Measurements from ENCODE around the gene DCAF8L2. TPM values are rescaled to one million over a fixed set of nuclear protein-coding genes. Genes with fewer than 3 reads are reported as not detected.

The DCAF8L2 gene
- total RNA-seq, 3 donors from 2014 or later = not detected

- Histone ChIP-seq H3K36me3 (no peaks in the 10 kb centered on the region), H3K4me1 (no peaks in the 10 kb centered on the region), H3K4me3 (no peak overlapping the region), H3K27me3 (no peaks in the 10 kb centered on the region), H3K9me3 (no peaks in the 10 kb centered on the region), H3K27ac (no peak overlapping the region)
- intact Hi-C loops (cut with DNase I; ENCODE audit: low total_unique reads) = no loop called here
- no peak for DNase-seq (ENCODE audit: low spot score in 2 of 2)
- TF ChIP-seq POLR2A (IDR thresholded peaks at IDR 0.05) = no peak
- TF ChIP-seq POLR2AphosphoS5 (IDR thresholded peaks at IDR 0.05) = no peak
- TF ChIP-seq CTCF (IDR thresholded peaks at IDR 0.05) = no peak
Measured at GRCh38 chrX:27565992-27566391, 24.2 kb upstream of the DCAF8L2 start.

- H3K4me3 ChIP-seq = no peak overlapping the region
- intact Hi-C loops (cut with DNase I; ENCODE audit: low total_unique reads) = no loop called here
- H3K27me3 ChIP-seq = peaks cover 0 to 6% of the 10 kb centered on the region in 2 donors
- no peak for TF ChIP-seq POLR2A (IDR thresholded peaks at IDR 0.05)
- no peak for TF ChIP-seq CTCF (IDR thresholded peaks at IDR 0.05)
- no peak for TF ChIP-seq POLR2AphosphoS5 (IDR thresholded peaks at IDR 0.05)
- no peaks in the 10 kb centered on the region for H3K4me1 ChIP-seq
- no peaks in the 10 kb centered on the region for H3K36me3 ChIP-seq
- H3K27ac ChIP-seq = no peak overlapping the region
- no peaks in the 10 kb centered on the region for H3K9me3 ChIP-seq
- DNase-seq (ENCODE audit: low spot score in 2 of 2) = no peak
Measured at GRCh38 chrX:27571164-27571563, 19.0 kb upstream of the DCAF8L2 start.

- Histone ChIP-seq H3K36me3 (no peaks in the 10 kb centered on the region), H3K9me3 (no peaks in the 10 kb centered on the region), H3K27ac (no peak overlapping the region), H3K4me3 (no peak overlapping the region), H3K4me1 (no peaks in the 10 kb centered on the region), H3K27me3 (peaks cover 0 to 6% of the 10 kb centered on the region in 2 donors)
- DNase-seq (ENCODE audit: low spot score in 2 of 2) = no peak
- intact Hi-C loops (cut with DNase I; ENCODE audit: low total_unique reads) = no loop called here
- no peak for TF ChIP-seq POLR2AphosphoS5 (IDR thresholded peaks at IDR 0.05)
- no peak for TF ChIP-seq CTCF (IDR thresholded peaks at IDR 0.05)
- TF ChIP-seq POLR2A (IDR thresholded peaks at IDR 0.05) = no peak
Measured at GRCh38 chrX:27575565-27575964, 14.6 kb upstream of the DCAF8L2 start.

- no peak overlapping the region for H3K4me3 ChIP-seq
- no peaks in the 10 kb centered on the region for H3K4me1 ChIP-seq
- H3K27ac ChIP-seq = no peak overlapping the region
- no peaks in the 10 kb centered on the region for H3K9me3 ChIP-seq
- DNase-seq (ENCODE audit: low spot score in 2 of 2) = no peak
- intact Hi-C loops (cut with DNase I; ENCODE audit: low total_unique reads) = no loop called here
- TF ChIP-seq POLR2A (IDR thresholded peaks at IDR 0.05) = no peak
- no peak for TF ChIP-seq CTCF (IDR thresholded peaks at IDR 0.05)
- TF ChIP-seq POLR2AphosphoS5 (IDR thresholded peaks at IDR 0.05) = no peak
- H3K36me3 ChIP-seq = no peaks in the 10 kb centered on the region
- H3K27me3 ChIP-seq = peaks cover 0 to 5% of the 10 kb centered on the region in 2 donors
Measured at GRCh38 chrX:27583976-27584375, 6.2 kb upstream of the DCAF8L2 start.

GRCh38 chrX:27591938-27592337, 1.8 kb downstream of the DCAF8L2 start:
- no peaks in the 10 kb centered on the region for H3K4me1 ChIP-seq

More at GRCh38 chrX:27591938-27592337, 1.8 kb downstream of the DCAF8L2 start:
- H3K36me3 ChIP-seq = no peaks in the 10 kb centered on the region
- no peak overlapping the region for H3K27ac ChIP-seq
- peaks cover 0 to 7% of the 10 kb centered on the region in 2 donors for H3K27me3 ChIP-seq
- no peaks in the 10 kb centered on the region for H3K9me3 ChIP-seq
- intact Hi-C loops (cut with DNase I; ENCODE audit: low total_unique reads) = no loop called here
- DNase-seq (ENCODE audit: low spot score in 2 of 2) = no peak
- no peak overlapping the region for H3K4me3 ChIP-seq
- TF ChIP-seq CTCF (IDR thresholded peaks at IDR 0.05) (no peak), POLR2A (IDR thresholded peaks at IDR 0.05) (no peak), POLR2AphosphoS5 (IDR thresholded peaks at IDR 0.05) (no peak)
